ENCODE results near the gene CNOT2. TPM values are rescaled to one million over a fixed set of nuclear protein-coding genes. Genes with fewer than 3 reads are reported as not detected.

Gene CNOT2
- total RNA-seq, 2 experiments from 2014 or later, result 76.2 to 78.2 TPM

GRCh38 chr12:70254225-70254624 lies 11.0 kb downstream of the CNOT2 start:
- Mint-ChIP-seq H3K36me3 (ENCODE audit: low read depth) (peaks cover 16% of the 10 kb centered on the region), H3K9me3 (ENCODE audit: insufficient read depth) (no peaks in the 10 kb centered on the region), H3K4me3 (no peak overlapping the region), H3K4me1 (ENCODE audit: low read depth) (peaks cover 20% of the 10 kb centered on the region), H3K27me3 (ENCODE audit: low read depth) (no peaks in the 10 kb centered on the region), H3K27ac (no peak overlapping the region)
- CTCF ChIA-PET, result no interaction called here
- no peak for DNase-seq
- POLR2A ChIA-PET, result no interaction called here
- ATAC-seq, result no peak

- H3K27ac Mint-ChIP-seq, result no peak overlapping the region
- H3K9me3 Mint-ChIP-seq (ENCODE audit: insufficient read depth), result no peaks in the 10 kb centered on the region
- H3K4me3 Mint-ChIP-seq, result no peak overlapping the region
- ChIA-PET CTCF (no interaction called here), POLR2A (no interaction called here)
- H3K27me3 Mint-ChIP-seq (ENCODE audit: low read depth), result no peaks in the 10 kb centered on the region
- peaks cover 16% of the 10 kb centered on the region for H3K36me3 Mint-ChIP-seq (ENCODE audit: low read depth)
- H3K4me1 Mint-ChIP-seq (ENCODE audit: low read depth), result peaks cover 20% of the 10 kb centered on the region
- DNase-seq (no peak), ATAC-seq (no peak)
These were observed 11.6 kb downstream of the CNOT2 start for GRCh38 chr12:70254846-70255245.

- no peak for DNase-seq
- no peak overlapping the region for H3K4me3 Mint-ChIP-seq
- ChIA-PET POLR2A (no interaction called here), CTCF (no interaction called here)
- no peaks in the 10 kb centered on the region for H3K9me3 Mint-ChIP-seq (ENCODE audit: insufficient read depth)
- H3K27me3 Mint-ChIP-seq (ENCODE audit: low read depth), result no peaks in the 10 kb centered on the region
- peaks cover 15% of the 10 kb centered on the region for H3K36me3 Mint-ChIP-seq (ENCODE audit: low read depth)
- no peak overlapping the region for H3K27ac Mint-ChIP-seq
- peaks cover 20% of the 10 kb centered on the region for H3K4me1 Mint-ChIP-seq (ENCODE audit: low read depth)
- ATAC-seq, result no peak
These were observed 12.1 kb downstream of the CNOT2 start for GRCh38 chr12:70255311-70255710.

- peaks cover 34% of the 10 kb centered on the region for H3K36me3 Mint-ChIP-seq (ENCODE audit: low read depth)
- H3K27me3 Mint-ChIP-seq (ENCODE audit: low read depth), result no peaks in the 10 kb centered on the region
- no peak for ATAC-seq
- POLR2A ChIA-PET, result no interaction called here
- CTCF ChIA-PET, result interaction anchor here (0.6 kb wide), 1 partner anchor 32 kb away, joined by 3 read pairs; no protein-coding TSS in a partner anchor
- no peak overlapping the region for H3K27ac Mint-ChIP-seq
- H3K9me3 Mint-ChIP-seq (ENCODE audit: insufficient read depth), result peaks cover 8% of the 10 kb centered on the region
- H3K4me3 Mint-ChIP-seq, result no peak overlapping the region
- H3K4me1 Mint-ChIP-seq (ENCODE audit: low read depth), result peaks cover 15% of the 10 kb centered on the region
- no peak for DNase-seq
These were observed 15.6 kb downstream of the CNOT2 start for GRCh38 chr12:70258605-70259403.

GRCh38 chr12:70260646-70261045 lies 17.4 kb downstream of the CNOT2 start:
- H3K27me3 Mint-ChIP-seq (ENCODE audit: low read depth), result no peaks in the 10 kb centered on the region
- ATAC-seq, result no peak
- H3K36me3 Mint-ChIP-seq (ENCODE audit: low read depth), result peaks cover 36% of the 10 kb centered on the region
- no peak overlapping the region for H3K27ac Mint-ChIP-seq
- peaks cover 8% of the 10 kb centered on the region for H3K9me3 Mint-ChIP-seq (ENCODE audit: insufficient read depth)
- no peak overlapping the region for H3K4me3 Mint-ChIP-seq
- POLR2A ChIA-PET, result no interaction called here
- peaks cover 19% of the 10 kb centered on the region for H3K4me1 Mint-ChIP-seq (ENCODE audit: low read depth)
- no peak for DNase-seq
- CTCF ChIA-PET, result no interaction called here

- CTCF ChIA-PET, result no interaction called here
- POLR2A ChIA-PET, result interaction anchor here (0.8 kb wide), 1 partner anchor 21 kb away, joined by 3 read pairs; the partner anchor contains the start of gene CNOT2
- Mint-ChIP-seq H3K4me1 (ENCODE audit: low read depth) (peaks cover 26% of the 10 kb centered on the region), H3K9me3 (ENCODE audit: insufficient read depth) (peaks cover 8% of the 10 kb centered on the region), H3K36me3 (ENCODE audit: low read depth) (peaks cover 41% of the 10 kb centered on the region), H3K4me3 (no peak overlapping the region), H3K27me3 (ENCODE audit: low read depth) (no peaks in the 10 kb centered on the region), H3K27ac (no peak overlapping the region)
- DNase-seq, result no peak
- ATAC-seq, result no peak
These were observed 21.0 kb downstream of the CNOT2 start for GRCh38 chr12:70264067-70264867.

- ChIA-PET CTCF (no interaction called here), POLR2A (interaction anchor here (0.6 kb wide), 1 partner anchor 494 kb away, joined by 3 read pairs; no protein-coding TSS in a partner anchor)
- DNase-seq (no peak), ATAC-seq (no peak)
- H3K27me3 Mint-ChIP-seq (ENCODE audit: low read depth), result no peaks in the 10 kb centered on the region
- no peak overlapping the region for H3K4me3 Mint-ChIP-seq
- H3K27ac Mint-ChIP-seq, result no peak overlapping the region
- peaks cover 26% of the 10 kb centered on the region for H3K4me1 Mint-ChIP-seq (ENCODE audit: low read depth)
- peaks cover 8% of the 10 kb centered on the region for H3K9me3 Mint-ChIP-seq (ENCODE audit: insufficient read depth)
- H3K36me3 Mint-ChIP-seq (ENCODE audit: low read depth), result peaks cover 41% of the 10 kb centered on the region
These were observed 21.9 kb downstream of the CNOT2 start for GRCh38 chr12:70265132-70265531.

- ChIA-PET POLR2A (no interaction called here), CTCF (no interaction called here)
- DNase-seq (no peak), ATAC-seq (no peak)
- H3K4me3 Mint-ChIP-seq, result no peak overlapping the region
- no peaks in the 10 kb centered on the region for H3K27me3 Mint-ChIP-seq (ENCODE audit: low read depth)
- H3K27ac Mint-ChIP-seq, result no peak overlapping the region
- H3K9me3 Mint-ChIP-seq (ENCODE audit: insufficient read depth), result peaks cover 8% of the 10 kb centered on the region
- H3K4me1 Mint-ChIP-seq (ENCODE audit: low read depth), result peaks cover 25% of the 10 kb centered on the region
- peaks cover 32% of the 10 kb centered on the region for H3K36me3 Mint-ChIP-seq (ENCODE audit: low read depth)
These were observed 24.3 kb downstream of the CNOT2 start for GRCh38 chr12:70267550-70267949.

GRCh38 chr12:70268972-70269371 lies 25.7 kb downstream of the CNOT2 start:
- no peak overlapping the region for H3K4me3 Mint-ChIP-seq
- no peaks in the 10 kb centered on the region for H3K27me3 Mint-ChIP-seq (ENCODE audit: low read depth)
- no peaks in the 10 kb centered on the region for H3K9me3 Mint-ChIP-seq (ENCODE audit: insufficient read depth)
- CTCF ChIA-PET, result no interaction called here
- POLR2A ChIA-PET, result no interaction called here
- DNase-seq (no peak), ATAC-seq (no peak)
- H3K36me3 Mint-ChIP-seq (ENCODE audit: low read depth), result peaks cover 28% of the 10 kb centered on the region
- no peak overlapping the region for H3K27ac Mint-ChIP-seq
- peaks cover 24% of the 10 kb centered on the region for H3K4me1 Mint-ChIP-seq (ENCODE audit: low read depth)

- peaks cover 21% of the 10 kb centered on the region for H3K4me1 Mint-ChIP-seq (ENCODE audit: low read depth)
- H3K36me3 Mint-ChIP-seq (ENCODE audit: low read depth), result peaks cover 35% of the 10 kb centered on the region
- H3K27me3 Mint-ChIP-seq (ENCODE audit: low read depth), result no peaks in the 10 kb centered on the region
- CTCF ChIA-PET, result no interaction called here
- H3K4me3 Mint-ChIP-seq, result no peak overlapping the region
- H3K9me3 Mint-ChIP-seq (ENCODE audit: insufficient read depth), result peaks cover under 1% of the 10 kb centered on the region
- DNase-seq, result no peak
- no peak overlapping the region for H3K27ac Mint-ChIP-seq
- POLR2A ChIA-PET, result no interaction called here
- no peak for ATAC-seq
These were observed 26.9 kb downstream of the CNOT2 start for GRCh38 chr12:70270108-70270507.

GRCh38 chr12:70271025-70271424 lies 27.8 kb downstream of the CNOT2 start:
- H3K27ac Mint-ChIP-seq, result no peak overlapping the region
- DNase-seq (no peak), ATAC-seq (no peak)
- H3K4me1 Mint-ChIP-seq (ENCODE audit: low read depth), result peaks cover 24% of the 10 kb centered on the region
- peaks cover 7% of the 10 kb centered on the region for H3K9me3 Mint-ChIP-seq (ENCODE audit: insufficient read depth)
- H3K27me3 Mint-ChIP-seq (ENCODE audit: low read depth), result no peaks in the 10 kb centered on the region
- CTCF ChIA-PET, result no interaction called here
- POLR2A ChIA-PET, result no interaction called here
- no peak overlapping the region for H3K4me3 Mint-ChIP-seq
- H3K36me3 Mint-ChIP-seq (ENCODE audit: low read depth), result peaks cover 40% of the 10 kb centered on the region

GRCh38 chr12:70272510-70272909 lies 29.3 kb downstream of the CNOT2 start:
- no peak for ATAC-seq
- CTCF ChIA-PET, result interaction anchor here (1.3 kb wide), 1 partner anchor 11 kb away, joined by 3 read pairs; no protein-coding TSS in a partner anchor
- peaks cover 7% of the 10 kb centered on the region for H3K9me3 Mint-ChIP-seq (ENCODE audit: insufficient read depth)
- H3K27ac Mint-ChIP-seq, result no peak overlapping the region
- H3K4me1 Mint-ChIP-seq (ENCODE audit: low read depth), result peaks cover 15% of the 10 kb centered on the region
- no peaks in the 10 kb centered on the region for H3K27me3 Mint-ChIP-seq (ENCODE audit: low read depth)
- POLR2A ChIA-PET, result interaction anchor here (0.7 kb wide), 1 partner anchor 1392 kb away, joined by 5 read pairs; the partner anchor contains the start of gene THAP2
- H3K36me3 Mint-ChIP-seq (ENCODE audit: low read depth), result peaks cover 34% of the 10 kb centered on the region
- no peak overlapping the region for H3K4me3 Mint-ChIP-seq
- DNase-seq, result no peak

Data from activated CD8-positive, alpha-beta T cell treated with anti-CD3 and anti-CD28 coated beads, Interleukin-2, amount 10 ng/mL, durations not matched to agents 7 days and 5 days (primary cell).